ENCODE data around the gene SLC26A9.

Gene SLC26A9

DNA sequence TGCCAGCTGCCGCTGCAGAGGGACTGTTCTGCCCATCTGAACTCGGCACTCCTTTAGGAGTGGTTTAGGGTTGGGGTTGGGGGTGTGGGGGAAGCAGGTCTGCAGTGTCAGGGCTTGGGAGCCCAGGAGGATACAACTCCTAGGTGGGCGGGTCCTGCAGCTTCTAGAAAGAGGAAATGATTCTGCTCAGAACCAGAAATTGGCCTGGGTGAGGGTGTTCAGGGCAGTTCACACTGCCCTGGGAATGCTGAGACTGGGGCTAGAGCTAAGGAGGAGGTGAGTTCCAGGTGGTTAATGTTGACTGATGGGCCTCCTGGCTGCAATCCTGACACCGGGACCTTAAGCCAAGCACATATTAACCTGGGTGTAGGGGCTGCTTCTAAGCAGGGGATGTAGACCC, 4.8 kb upstream of the SLC26A9 start:
- no peak for DNase-seq

DNA sequence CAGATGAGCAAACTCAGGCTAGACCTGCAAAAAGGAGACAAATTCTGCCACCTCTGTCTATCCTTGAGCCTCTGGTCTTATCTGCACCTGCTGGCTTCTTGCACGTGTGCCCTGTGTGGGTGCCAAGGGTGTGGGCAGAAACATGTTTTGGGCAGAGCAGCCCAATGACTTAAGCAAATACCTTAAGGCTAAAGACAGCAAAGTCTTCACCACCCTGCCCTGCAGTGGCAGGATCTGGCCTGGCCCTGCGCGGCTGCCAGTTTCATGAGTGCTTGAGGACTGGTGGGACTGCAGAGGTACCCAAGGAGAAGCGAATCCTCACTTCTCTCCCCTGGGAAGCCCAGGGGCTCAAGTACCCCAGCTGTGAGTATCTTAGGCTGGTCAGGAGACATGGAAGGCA, 3.8 kb upstream of the SLC26A9 start:
- DNase-seq: no peak

DNA sequence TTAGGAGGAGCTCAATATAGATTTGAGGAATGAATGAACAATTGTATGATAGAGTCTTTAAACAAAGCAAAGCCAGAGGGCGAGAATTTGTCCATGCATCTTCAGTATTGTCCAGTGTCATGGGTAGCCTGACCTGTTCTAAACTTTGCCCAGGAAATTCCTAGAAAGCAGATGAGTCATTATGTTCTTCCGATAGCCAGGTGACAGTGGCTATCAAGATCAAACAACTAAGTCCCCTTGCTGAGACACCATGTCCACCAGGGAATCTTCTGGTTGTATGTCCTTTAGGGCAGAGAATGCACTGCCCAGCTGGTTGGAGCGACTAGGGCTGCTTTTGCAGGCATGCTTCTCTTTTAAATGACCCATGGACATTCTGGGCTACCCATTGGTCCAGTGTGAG, 1.8 kb upstream of the SLC26A9 start:
- no peak for DNase-seq

DNA sequence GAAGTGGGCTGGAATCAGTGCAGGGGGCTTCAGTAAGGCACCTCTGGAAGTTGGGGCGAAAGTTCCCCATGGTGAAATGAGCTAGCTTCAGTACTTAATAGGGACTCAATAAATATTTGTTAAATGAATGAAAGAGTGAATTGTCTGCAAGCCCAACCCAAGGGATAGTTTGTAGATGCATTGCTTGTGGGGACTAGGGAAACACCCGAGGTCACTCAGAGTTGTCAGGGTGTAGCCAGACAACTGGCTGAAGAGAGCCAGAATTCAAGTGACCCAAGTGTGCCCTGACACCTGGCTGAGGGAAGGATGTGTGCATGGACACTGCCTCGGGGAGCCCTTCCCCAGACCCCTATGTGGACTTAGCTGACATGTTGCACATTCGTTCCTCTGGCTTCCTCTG, 1.3 kb upstream of the SLC26A9 start:
- DNase-seq: no peak

DNA sequence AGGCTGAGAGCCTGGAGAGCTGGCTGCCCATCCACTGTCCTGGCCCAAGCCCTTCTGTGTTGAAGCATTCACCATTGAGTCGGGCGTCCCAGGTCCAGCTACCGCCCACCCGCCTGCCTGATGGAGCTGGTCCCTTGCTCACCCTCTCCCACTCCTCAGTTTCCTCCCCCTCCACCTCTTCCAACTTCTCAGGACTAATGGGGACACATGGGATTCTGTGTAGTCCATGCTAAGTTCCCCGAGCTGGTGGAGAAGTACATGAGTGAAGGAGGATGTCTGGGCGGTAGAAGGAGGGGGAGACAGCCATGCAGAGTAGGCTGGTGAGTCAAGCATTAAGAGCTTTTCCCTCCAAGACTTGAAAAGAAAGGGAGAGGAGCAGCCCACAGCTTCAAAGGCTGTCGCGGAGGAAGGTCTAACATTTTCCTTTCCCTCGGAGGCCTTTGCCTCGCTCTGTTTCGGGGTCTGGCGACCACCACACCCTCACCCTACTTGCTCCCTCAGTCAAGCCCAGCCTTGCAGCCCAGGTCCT, 561 bp downstream of the SLC26A9 start:
- DNase-seq: no peak

DNA sequence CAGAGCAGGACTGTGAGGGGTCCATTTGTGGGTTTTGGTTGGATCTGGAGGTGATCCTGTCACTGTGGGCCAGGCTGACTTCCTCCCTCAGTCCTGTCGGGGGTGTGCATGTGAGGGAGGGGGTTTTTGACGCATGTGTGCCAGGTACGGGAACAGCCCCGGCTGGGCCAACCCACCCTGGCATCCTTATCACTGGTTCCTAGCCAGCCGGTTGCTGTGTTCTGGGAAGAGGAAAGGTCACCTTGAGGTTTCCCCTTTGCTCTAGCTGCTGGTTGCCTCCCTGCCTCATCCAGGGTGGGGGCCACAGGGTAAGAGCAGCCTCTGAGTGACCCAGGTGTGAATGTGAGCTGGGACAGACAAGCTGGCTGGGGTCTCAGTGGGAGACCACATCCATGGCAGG, 2.5 kb downstream of the SLC26A9 start:
- no peak for DNase-seq

DNA sequence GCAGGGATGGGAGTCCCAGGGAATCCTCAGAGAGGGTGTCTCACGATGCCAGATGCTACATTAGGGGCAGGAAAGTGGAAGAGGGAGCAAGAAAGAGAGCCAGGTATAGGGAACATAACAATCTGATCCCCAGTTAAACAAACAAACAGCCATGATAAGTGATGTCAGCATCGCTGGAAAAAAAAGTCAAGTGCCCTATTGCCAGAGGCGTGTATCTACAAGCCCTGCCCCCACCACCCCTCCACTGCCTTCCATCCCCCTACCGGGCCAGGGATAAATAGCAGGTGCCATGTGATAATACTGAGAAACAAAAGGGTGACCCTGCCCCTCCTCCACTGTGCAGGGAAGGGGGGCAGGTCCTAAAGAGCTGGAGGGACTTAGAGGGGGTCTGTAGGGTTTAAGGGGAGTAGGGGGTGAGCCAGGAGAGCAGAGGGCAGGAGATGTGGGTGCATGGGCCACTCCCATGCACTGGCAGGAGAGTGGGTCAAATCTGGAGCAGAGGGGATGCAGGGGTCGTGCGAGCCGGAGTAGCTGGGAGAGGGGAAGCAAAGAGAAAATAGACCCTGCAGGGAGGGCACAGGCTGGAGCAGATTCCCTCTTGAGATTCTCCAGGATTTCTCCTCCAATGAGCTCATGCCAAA, 3.4 kb downstream of the SLC26A9 start:
- peak in 1 of 2 experiments; percentile 31 for DNase-seq

DNA sequence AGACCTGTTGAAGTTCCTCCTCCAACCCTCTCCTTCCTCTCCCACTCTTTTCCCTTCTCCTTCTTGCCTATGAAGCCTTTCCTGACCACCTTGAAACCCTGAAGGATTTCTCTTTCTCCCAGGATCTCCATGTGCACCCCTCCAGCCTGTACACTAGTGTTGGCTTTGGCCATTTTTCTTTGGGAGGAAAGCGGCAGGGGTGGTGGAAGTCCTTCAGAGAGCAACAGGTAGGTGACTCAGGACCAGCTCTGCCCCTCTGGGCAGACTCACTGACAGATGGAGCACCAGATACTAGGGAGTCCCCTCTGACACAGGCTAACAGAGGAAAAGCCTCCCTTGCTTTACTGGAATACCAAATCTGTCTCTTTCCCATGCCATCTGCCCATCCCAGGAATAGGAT, 4.6 kb downstream of the SLC26A9 start:
- peak in 1 of 2 experiments; percentile 67 for DNase-seq

DNA sequence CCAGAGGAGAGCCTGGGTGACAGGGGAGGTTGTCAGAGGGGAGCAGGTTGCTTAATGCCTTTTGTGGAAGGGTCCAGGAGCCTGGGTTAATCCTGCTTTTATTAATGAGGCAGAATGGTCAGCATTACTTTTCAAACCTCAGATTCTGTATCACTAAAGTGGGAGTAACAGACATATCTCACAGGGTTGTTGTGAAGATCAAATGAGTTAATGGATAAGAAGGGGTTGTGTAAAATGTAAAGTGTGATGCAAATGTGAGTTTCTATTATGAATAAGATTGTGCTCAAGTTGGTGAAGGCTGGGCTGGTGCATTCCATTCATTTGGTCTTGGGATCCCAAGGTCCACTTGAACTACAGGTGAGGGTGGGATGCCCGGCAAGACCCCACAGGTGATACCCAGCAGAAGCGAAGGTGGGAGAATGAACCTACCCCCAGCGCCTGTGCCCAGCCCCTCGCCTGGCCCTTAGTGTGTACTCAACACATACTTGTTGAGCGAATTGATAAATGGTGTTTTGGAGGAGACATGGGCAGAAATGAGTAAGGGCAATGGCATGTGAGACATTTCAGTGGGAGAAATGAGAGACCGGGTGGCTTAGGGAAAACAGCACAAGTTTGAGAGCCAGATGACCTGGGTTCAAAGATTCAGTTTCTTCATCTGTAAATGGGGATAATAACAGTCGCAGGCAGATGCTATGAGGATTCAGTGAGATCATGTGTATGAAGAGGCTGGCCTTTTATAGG, 6.2 kb downstream of the SLC26A9 start:
- no peak for DNase-seq

DNA sequence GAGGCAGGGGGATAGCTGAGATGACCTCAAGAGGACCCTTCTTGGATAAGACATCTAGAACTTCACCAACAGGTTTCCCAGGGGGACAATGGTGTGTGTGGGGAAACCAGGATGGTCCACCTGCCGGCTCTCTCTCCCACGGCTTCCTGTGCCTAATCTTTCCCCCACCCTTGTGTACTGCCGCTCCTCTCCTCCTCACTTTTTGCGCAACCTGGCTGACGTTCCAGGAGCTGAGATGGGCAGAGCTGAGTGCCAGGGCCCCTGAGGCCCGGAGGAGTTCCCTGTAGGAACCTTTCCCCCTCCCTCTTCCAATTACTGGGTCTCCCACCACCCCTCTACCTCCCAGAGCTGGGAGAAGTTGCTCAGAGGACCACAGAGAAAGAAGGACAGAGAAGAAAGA, 6.9 kb downstream of the SLC26A9 start:
- no peak for DNase-seq

DNA sequence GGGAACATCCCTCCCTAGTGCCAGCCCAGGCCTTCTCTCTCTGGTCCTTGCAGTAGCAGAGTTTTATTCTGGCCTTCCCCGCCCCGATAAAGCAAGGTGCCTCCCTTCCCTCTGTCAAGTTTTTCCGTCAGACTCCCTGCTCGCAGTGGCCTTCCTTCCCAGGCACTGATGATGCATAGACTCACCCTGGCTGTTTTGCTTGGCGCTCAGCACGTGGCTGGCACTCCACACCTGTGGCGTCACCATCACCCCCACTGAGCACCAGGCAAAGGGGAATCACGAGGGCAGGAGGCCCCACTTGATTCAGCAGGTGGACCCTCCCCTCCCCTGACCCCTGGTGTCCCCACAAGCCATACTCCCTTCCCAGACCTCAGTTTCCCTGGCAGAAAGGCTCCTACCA, 7.4 kb downstream of the SLC26A9 start:
- DNase-seq: no peak

DNA sequence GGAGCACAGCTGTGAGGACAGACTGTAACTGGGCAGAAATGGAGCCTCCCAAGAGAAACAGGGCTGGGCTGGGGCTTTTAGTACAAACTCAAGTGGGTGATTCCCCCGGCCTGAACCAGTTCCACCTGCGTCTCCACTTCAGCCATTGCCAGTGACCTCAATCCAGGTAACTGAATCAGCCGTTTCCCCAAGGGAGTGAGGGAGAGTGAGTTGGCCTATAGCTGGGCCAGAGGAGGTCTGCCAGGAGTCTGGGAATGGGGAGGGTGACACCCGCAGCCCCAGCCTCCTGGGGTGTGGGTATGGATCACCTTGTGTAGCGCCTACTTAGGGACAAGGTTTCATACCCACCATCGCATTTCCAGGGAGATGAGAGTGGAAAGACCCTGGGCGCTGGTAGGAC, 8.5 kb downstream of the SLC26A9 start:
- DNase-seq: no peak

DNA sequence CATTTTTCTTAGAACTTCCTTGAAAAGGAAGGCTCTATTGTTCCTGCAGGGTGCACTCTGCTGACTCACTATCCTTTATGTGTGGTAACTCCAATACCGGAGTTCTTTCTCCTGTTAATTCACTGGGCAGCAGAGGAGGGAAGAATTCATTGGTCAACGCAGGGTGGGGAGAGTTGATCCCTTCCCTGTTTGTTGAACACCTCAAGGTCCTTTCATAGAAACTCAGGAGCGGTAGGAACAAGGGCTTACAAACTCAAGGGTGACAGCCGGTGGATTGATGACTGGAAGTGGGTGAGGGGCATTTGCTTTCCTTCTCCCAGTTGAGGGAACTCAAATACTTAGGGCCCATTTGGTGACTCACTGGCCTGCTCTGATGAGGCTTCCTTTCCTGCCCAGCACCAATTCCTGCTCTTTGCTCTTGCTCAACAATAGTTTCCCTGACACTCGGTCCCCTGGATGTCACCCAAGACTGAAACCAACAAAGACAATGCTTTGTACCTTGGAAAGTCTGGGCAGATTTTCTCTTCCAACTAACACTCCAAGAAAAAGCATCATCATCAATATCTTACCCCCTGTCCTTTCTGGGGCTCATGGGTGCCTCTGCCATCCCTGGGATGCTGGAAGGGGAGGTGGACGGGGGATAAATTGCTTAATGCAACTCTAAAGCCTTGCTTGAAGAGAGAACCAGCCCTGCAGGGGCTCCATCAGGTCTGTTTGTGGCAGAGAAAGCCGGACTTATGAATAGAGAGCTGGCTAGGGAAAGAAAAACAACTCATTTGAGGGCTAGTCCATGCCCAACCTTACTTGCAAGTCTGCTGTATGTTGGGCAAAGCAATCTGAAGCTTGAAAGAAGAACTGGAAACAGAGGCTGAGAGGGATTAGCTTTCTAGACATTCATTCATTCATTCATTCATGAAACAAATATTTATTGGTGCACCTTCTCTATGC, 9.3 kb downstream of the SLC26A9 start:
- DNase-seq: no peak

DNA sequence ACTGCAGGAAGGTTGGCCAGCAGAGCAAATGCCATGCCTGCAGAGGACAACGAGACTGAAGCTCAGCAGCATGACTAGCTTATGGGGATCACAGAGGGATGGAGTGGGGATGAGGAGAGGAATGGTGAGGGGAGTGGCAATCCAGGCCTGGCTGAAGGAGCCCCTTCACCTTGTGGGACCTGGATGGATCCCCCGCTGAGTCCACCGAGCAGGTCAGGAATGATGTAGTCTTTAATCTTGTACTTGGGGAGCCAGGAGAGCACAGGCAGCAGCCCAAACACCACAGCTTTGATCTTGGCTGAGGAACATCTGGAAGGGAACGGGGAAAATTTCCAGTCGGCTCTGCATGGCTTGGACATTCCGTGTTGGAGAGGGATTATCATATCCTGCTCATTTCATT, 10.5 kb downstream of the SLC26A9 start:
- no peak for DNase-seq

DNA sequence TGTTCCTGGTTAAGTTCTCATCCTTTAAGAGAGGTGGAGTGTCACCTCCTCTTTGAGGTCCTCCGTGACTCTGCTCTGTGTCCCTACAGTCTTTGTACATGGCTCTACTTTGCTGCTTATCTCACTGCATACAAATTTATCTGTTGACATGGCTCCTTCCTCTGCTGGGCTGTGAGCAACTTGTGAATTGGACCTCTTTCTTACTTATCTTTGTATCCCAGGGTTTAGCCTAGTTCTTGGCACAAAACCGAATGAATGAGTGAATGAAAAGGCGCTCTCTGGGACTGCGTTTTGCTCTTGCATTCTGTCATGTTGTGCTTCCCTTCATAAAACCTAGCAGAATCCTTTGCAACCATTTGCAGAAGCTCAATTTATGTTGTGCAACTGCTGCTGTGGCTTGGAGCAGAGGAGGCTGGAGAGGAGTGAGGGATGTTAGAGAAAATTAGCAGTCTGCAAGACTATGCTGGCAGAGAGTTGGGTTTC, 12.4 kb downstream of the SLC26A9 start:
- DNase-seq: no peak

DNA sequence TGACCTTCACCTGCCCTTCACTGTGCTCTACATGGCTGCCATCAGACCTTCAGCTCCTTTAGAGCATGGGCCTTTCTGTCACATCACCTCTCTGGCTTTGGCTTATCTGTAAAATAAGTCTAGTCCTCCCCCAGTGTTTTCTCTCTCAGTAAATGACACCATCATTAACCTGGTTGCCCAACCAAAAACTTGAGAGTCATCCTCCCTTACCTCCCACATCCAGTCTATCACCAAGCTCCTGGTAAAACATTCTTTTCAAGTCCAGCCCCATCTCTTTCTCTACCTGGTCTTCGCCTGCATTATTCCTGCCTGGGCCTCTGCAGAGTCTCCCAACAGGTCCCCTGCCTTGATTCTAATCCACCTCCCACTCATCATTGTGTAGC, 13.1 kb downstream of the SLC26A9 start:
- no peak for DNase-seq

DNA sequence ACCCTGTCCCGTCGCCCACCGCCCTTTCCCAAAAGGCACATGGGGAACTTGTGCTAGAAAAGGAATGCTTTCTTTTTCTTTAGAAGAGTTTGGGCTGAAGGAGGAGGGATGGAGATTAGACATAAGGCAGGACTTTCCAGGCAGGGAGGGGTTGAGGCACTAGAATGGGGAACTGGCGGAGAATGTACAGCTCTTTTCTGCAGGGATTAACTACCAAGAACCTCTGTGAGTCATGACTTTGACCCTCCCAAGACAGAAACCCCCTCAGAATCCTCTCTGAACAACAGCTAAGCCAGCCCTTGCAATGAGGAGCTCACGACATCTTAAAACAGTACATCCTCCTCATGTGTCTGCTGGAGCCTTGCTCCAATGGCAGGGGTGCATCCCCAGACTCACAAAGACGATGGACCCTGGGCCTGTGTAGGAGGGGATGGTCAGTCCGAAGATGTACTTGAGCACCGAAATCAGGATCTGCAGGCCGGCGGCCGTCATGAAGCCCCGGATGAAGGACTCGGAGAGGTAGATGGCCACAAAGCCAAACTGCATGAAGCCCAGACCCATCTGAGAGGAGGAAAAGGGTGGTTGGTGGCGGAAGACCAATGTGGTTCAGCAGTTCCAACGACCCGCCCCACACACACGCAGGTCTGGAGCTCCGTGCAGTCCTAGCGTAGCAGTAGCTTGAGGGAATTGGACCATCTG, 13.6 kb downstream of the SLC26A9 start:
- DNase-seq: no peak

DNA sequence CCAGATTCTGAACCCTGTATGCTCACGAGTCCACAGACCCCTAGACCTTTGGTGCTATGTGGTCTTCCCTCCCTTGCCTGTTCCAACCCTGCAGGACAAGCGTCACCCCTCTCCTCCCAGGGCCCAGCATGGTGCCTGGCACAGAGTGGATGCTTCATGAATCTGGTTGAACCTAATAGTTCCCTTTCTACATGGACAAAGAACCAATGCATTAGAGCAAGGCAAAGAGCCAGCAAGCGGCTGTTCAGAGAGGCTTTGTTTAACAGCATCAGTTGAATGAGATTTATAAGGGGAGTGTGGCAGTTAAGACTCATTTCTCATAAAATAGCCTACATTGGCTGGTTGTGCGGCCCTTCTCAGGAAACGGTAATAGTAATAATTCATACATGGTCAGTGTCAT, 14.9 kb downstream of the SLC26A9 start:
- no peak for DNase-seq

DNA sequence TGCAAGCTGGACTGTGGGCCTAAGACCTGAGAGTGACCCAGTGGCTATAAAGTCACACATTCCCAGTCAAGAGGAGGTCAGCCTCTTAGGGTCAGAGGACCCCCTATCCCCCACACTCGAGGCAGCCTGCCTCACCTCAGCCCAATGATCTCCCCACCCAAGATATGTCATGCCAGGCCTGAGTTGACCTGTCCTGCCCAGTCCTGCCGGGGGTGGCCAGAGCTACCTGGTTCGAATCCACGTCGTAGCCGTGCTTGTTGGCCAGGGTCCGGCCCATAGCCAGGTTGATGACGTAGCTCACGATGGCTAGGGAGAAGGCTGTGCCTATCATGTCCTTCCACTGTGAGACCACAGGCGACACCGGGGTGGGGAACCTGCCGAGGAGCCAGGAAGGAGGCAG, 15.6 kb downstream of the SLC26A9 start:
- no peak for DNase-seq

DNA sequence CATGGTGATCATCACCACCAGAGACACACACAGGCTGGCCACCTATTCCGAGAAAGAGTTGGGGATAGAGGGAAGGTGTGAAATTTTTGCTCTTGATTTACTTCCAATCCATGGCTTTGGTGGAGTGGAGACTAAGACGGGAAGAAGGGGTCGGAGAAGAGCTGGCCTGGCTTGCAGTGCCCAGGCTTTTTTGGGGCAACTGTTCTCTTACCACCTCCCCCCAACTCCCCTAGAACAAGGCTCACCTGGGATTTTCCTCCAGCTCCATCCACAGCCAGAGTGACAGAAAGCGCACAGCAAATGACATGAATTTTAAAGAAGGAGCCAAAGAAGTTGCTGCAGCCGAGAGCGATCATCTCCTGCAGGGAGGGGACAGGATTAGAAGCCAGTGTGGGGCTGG, 16.0 kb downstream of the SLC26A9 start:
- no peak for DNase-seq

DNA sequence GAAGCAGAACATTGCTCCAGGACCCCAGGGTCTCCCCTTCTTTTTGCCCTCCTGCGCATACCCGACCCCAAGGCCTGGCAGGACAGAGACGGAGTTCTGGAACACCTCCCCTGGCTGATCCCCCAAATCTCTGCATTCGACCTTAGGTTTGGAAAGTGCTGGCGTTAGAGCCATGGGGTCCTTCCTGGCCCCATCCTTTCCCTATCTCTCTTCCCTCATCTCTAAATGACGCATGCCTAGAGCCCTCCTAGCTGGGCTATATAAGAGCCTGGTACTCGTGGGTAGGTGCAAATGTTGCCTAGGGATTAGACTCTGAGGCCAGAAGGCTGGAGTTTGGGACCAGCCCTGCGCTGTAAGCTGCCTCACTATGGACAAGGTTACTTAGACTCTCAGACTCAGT, 16.6 kb downstream of the SLC26A9 start:
- DNase-seq: no peak

DNA sequence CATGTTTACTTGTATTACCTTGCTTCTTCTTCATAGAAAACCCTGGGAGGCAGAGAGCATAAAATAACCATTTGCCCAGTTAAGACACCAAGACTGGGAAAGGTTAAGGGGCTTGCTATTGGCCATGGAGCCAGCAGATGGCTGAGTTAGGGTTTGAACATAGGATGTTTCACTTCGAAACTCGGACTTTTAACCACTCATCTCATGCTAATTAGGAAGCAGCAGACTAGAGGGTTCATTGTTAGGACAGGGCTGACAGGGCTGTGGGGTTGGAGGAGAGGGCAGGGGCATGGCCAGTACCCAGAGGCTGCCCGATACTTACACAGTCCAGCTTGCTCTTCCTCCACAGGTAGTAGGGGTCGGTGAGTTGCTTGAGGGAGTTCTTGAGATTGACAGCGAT, 17.0 kb downstream of the SLC26A9 start:
- DNase-seq: no peak

DNA sequence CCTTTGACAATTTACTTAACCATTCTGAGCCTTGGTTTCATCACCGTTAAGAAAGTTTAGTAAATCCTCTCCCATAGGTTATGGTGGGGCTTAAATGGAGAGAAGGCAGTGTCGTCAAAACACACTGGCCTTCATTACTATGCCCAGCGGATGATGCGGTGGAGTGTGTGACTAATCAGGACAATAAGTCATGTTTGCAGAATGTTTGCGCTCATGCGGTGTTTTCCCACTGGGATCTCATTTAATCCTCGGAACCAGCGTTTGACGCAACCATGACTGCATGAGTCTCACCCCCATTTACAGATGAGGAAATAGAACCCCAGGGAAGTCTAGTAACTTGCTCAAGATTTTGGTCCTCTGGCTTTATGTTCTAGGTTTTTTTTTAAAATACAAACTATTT, 17.5 kb downstream of the SLC26A9 start:
- DNase-seq: no peak
